ENCODE measurements around the gene GREB1.

The GREB1 gene

GRCh38 chr2:11578986-11579774 lies 45.3 kb downstream of the GREB1 start:
- H3K27ac ChIP-seq (ENCODE audit: low read depth, low read length), result no peak overlapping the region
- no peak overlapping the region for H4K91ac ChIP-seq (ENCODE audit: low read depth, low read length)
- no peak overlapping the region for H3K4ac ChIP-seq (ENCODE audit: low read depth, low read length)
- WGBS (ENCODE audit: extremely low coverage, insufficient coverage, insufficient read length), result no CpG with 5 or more reads among the region's 11 CpGs
- no peaks in the 10 kb centered on the region for H3K79me2 ChIP-seq (ENCODE audit: control insufficient read depth, insufficient read depth, low read length, poor library complexity)
- H3K9ac ChIP-seq (ENCODE audit: low read length), result no peak overlapping the region
- no peak for DNase-seq
- H2BK5ac ChIP-seq (ENCODE audit: low read depth, low read length, poor library complexity), result no peak overlapping the region
- H3K18ac ChIP-seq (ENCODE audit: low read length), result no peak overlapping the region
- H3K36me3 ChIP-seq (ENCODE audit: control insufficient read depth in 1 of 2, insufficient read depth in 2 of 2, low read length in 2 of 2), result peaks cover 0 to 4% of the 10 kb centered on the region in 2 experiments
- H3K9me3 ChIP-seq (ENCODE audit: insufficient read depth, low read depth, low read length), result no peaks in the 10 kb centered on the region
- no peak overlapping the region for H2AK5ac ChIP-seq (ENCODE audit: low read length)
- no peak overlapping the region for H2BK120ac ChIP-seq (ENCODE audit: insufficient read depth, low read length, poor library complexity)
- H3K4me2 ChIP-seq (ENCODE audit: low read length), result no peak overlapping the region
- H3K27me3 ChIP-seq (ENCODE audit: insufficient read depth, low read length), result no peaks in the 10 kb centered on the region
- no peaks in the 10 kb centered on the region for H3K79me1 ChIP-seq (ENCODE audit: low read length)
- H3K23ac ChIP-seq (ENCODE audit: low read length), result no peak overlapping the region
- H4K8ac ChIP-seq (ENCODE audit: low read depth, low read length), result no peak overlapping the region
- no peak overlapping the region for H3K4me3 ChIP-seq (ENCODE audit: low read depth, low read length)
- H3K4me1 ChIP-seq (ENCODE audit: control insufficient read depth in 1 of 2, insufficient read depth in 2 of 2, low read length in 2 of 2), result peaks cover 0 to 3% of the 10 kb centered on the region in 2 experiments
- H2BK12ac ChIP-seq (ENCODE audit: low read length), result no peak overlapping the region
- H4K12ac ChIP-seq (ENCODE audit: low read depth, low read length), result no peak overlapping the region
- H3K14ac ChIP-seq (ENCODE audit: low read length), result no peak overlapping the region
- H2AFZ ChIP-seq (ENCODE audit: insufficient read depth, low read length, poor library complexity), result no peak overlapping the region

- H3K9ac ChIP-seq (ENCODE audit: low read length), result no peak overlapping the region
- H3K4me2 ChIP-seq (ENCODE audit: low read length), result no peak overlapping the region
- no peak overlapping the region for H3K14ac ChIP-seq (ENCODE audit: low read length)
- no peak overlapping the region for H2BK12ac ChIP-seq (ENCODE audit: low read length)
- H2AK5ac ChIP-seq (ENCODE audit: low read length), result no peak overlapping the region
- H4K91ac ChIP-seq (ENCODE audit: low read depth, low read length), result no peak overlapping the region
- no peak overlapping the region for H2BK120ac ChIP-seq (ENCODE audit: insufficient read depth, low read length, poor library complexity)
- H3K4ac ChIP-seq (ENCODE audit: low read depth, low read length), result no peak overlapping the region
- H4K8ac ChIP-seq (ENCODE audit: low read depth, low read length), result no peak overlapping the region
- no peaks in the 10 kb centered on the region for H3K4me1 ChIP-seq (ENCODE audit: control insufficient read depth in 1 of 2, insufficient read depth in 2 of 2, low read length in 2 of 2)
- H3K79me2 ChIP-seq (ENCODE audit: control insufficient read depth, insufficient read depth, low read length, poor library complexity), result no peaks in the 10 kb centered on the region
- no peaks in the 10 kb centered on the region for H3K9me3 ChIP-seq (ENCODE audit: insufficient read depth, low read depth, low read length)
- H3K27ac ChIP-seq (ENCODE audit: low read depth, low read length), result no peak overlapping the region
- no peak overlapping the region for H3K18ac ChIP-seq (ENCODE audit: low read length)
- H2BK5ac ChIP-seq (ENCODE audit: low read depth, low read length, poor library complexity), result no peak overlapping the region
- no peak overlapping the region for H3K23ac ChIP-seq (ENCODE audit: low read length)
- DNase-seq, result no peak
- H3K36me3 ChIP-seq (ENCODE audit: control insufficient read depth in 1 of 2, insufficient read depth in 2 of 2, low read length in 2 of 2), result peaks cover 0 to 4% of the 10 kb centered on the region in 2 experiments
- no peaks in the 10 kb centered on the region for H3K27me3 ChIP-seq (ENCODE audit: insufficient read depth, low read length)
- no CpG with 5 or more reads among the region's 10 CpGs for WGBS (ENCODE audit: extremely low coverage, insufficient coverage, insufficient read length)
- H3K4me3 ChIP-seq (ENCODE audit: low read depth, low read length), result no peak overlapping the region
- H4K12ac ChIP-seq (ENCODE audit: low read depth, low read length), result no peak overlapping the region
- no peaks in the 10 kb centered on the region for H3K79me1 ChIP-seq (ENCODE audit: low read length)
- no peak overlapping the region for H2AFZ ChIP-seq (ENCODE audit: insufficient read depth, low read length, poor library complexity)
Observed at GRCh38 chr2:11579867-11580659, 46.2 kb downstream of the GREB1 start.

GRCh38 chr2:11580697-11581096 lies 46.9 kb downstream of the GREB1 start:
- no peak overlapping the region for H3K4me3 ChIP-seq (ENCODE audit: low read depth, low read length)
- DNase-seq, result no peak
- H3K4me1 ChIP-seq (ENCODE audit: control insufficient read depth in 1 of 2, insufficient read depth in 2 of 2, low read length in 2 of 2), result no peaks in the 10 kb centered on the region
- no peak overlapping the region for H3K14ac ChIP-seq (ENCODE audit: low read length)
- H3K27ac ChIP-seq (ENCODE audit: low read depth, low read length), result no peak overlapping the region
- H2AK5ac ChIP-seq (ENCODE audit: low read length), result no peak overlapping the region
- H3K23ac ChIP-seq (ENCODE audit: low read length), result no peak overlapping the region
- peaks cover 0 to 4% of the 10 kb centered on the region in 2 experiments for H3K36me3 ChIP-seq (ENCODE audit: control insufficient read depth in 1 of 2, insufficient read depth in 2 of 2, low read length in 2 of 2)
- H3K79me2 ChIP-seq (ENCODE audit: control insufficient read depth, insufficient read depth, low read length, poor library complexity), result no peaks in the 10 kb centered on the region
- no peak overlapping the region for H3K9ac ChIP-seq (ENCODE audit: low read length)
- no CpG with 5 or more reads among the region's 12 CpGs for WGBS (ENCODE audit: extremely low coverage, insufficient coverage, insufficient read length)
- no peaks in the 10 kb centered on the region for H3K27me3 ChIP-seq (ENCODE audit: insufficient read depth, low read length)
- H3K4ac ChIP-seq (ENCODE audit: low read depth, low read length), result no peak overlapping the region
- no peaks in the 10 kb centered on the region for H3K79me1 ChIP-seq (ENCODE audit: low read length)
- H2AFZ ChIP-seq (ENCODE audit: insufficient read depth, low read length, poor library complexity), result no peak overlapping the region
- H2BK120ac ChIP-seq (ENCODE audit: insufficient read depth, low read length, poor library complexity), result no peak overlapping the region
- no peak overlapping the region for H4K12ac ChIP-seq (ENCODE audit: low read depth, low read length)
- H4K8ac ChIP-seq (ENCODE audit: low read depth, low read length), result no peak overlapping the region
- H3K9me3 ChIP-seq (ENCODE audit: insufficient read depth, low read depth, low read length), result no peaks in the 10 kb centered on the region
- no peak overlapping the region for H4K91ac ChIP-seq (ENCODE audit: low read depth, low read length)
- H2BK5ac ChIP-seq (ENCODE audit: low read depth, low read length, poor library complexity), result no peak overlapping the region
- H3K18ac ChIP-seq (ENCODE audit: low read length), result no peak overlapping the region
- no peak overlapping the region for H3K4me2 ChIP-seq (ENCODE audit: low read length)
- no peak overlapping the region for H2BK12ac ChIP-seq (ENCODE audit: low read length)

GRCh38 chr2:11581124-11581796 lies 47.4 kb downstream of the GREB1 start:
- Histone ChIP-seq H3K9me3 (ENCODE audit: insufficient read depth, low read depth, low read length) (no peaks in the 10 kb centered on the region), H4K91ac (ENCODE audit: low read depth, low read length) (no peak overlapping the region), H3K14ac (ENCODE audit: low read length) (no peak overlapping the region)

More at GRCh38 chr2:11581124-11581796, 47.4 kb downstream of the GREB1 start:
- Histone ChIP-seq H2AFZ (ENCODE audit: insufficient read depth, low read length, poor library complexity) (no peak overlapping the region), H4K8ac (ENCODE audit: low read depth, low read length) (no peak overlapping the region), H3K4me3 (ENCODE audit: low read depth, low read length) (no peak overlapping the region), H2AK5ac (ENCODE audit: low read length) (no peak overlapping the region), H3K36me3 (ENCODE audit: control insufficient read depth in 1 of 2, insufficient read depth in 2 of 2, low read length in 2 of 2) (peaks cover 0 to 4% of the 10 kb centered on the region in 2 experiments), H3K4me1 (ENCODE audit: control insufficient read depth in 1 of 2, insufficient read depth in 2 of 2, low read length in 2 of 2) (no peaks in the 10 kb centered on the region), H3K9ac (ENCODE audit: low read length) (no peak overlapping the region), H2BK12ac (ENCODE audit: low read length) (no peak overlapping the region), H3K27me3 (ENCODE audit: insufficient read depth, low read length) (no peaks in the 10 kb centered on the region), H2BK5ac (ENCODE audit: low read depth, low read length, poor library complexity) (no peak overlapping the region), H3K23ac (ENCODE audit: low read length) (no peak overlapping the region), H2BK120ac (ENCODE audit: insufficient read depth, low read length, poor library complexity) (no peak overlapping the region), H3K79me2 (ENCODE audit: control insufficient read depth, insufficient read depth, low read length, poor library complexity) (no peaks in the 10 kb centered on the region), H3K4ac (ENCODE audit: low read depth, low read length) (no peak overlapping the region), H3K27ac (ENCODE audit: low read depth, low read length) (no peak overlapping the region), H4K12ac (ENCODE audit: low read depth, low read length) (no peak overlapping the region), H3K18ac (ENCODE audit: low read length) (no peak overlapping the region), H3K79me1 (ENCODE audit: low read length) (no peaks in the 10 kb centered on the region), H3K4me2 (ENCODE audit: low read length) (no peak overlapping the region)
- no CpG with 5 or more reads among the region's 9 CpGs for WGBS (ENCODE audit: extremely low coverage, insufficient coverage, insufficient read length)
- no peak for DNase-seq

Measured in trophoblast cell (in vitro differentiated cells and primary cell).